ENCODE data around the gene RPS15. TPM values are rescaled to one million over a fixed set of nuclear protein-coding genes. Genes with fewer than 3 reads are reported as not detected.

Gene RPS15
- total and polyA plus RNA-seq, 9 of the 15 experiments (the other 6 are each of a cell fraction or from before 2014, with no cell fraction given): 605 to 2,791 (median 957) TPM

GRCh38 chr19:1445185-1445931 lies 7.2 kb downstream of the RPS15 start (continued):
- TF ChIP-seq CUX1 (CRISPR knock-in tag; IDR thresholded peaks at IDR 0.05) (no peak), NFATC3 (IDR thresholded peaks at IDR 0.05) (no peak), HNRNPLL (IDR thresholded peaks at IDR 0.05; ENCODE audit: low read depth, low read length, poor library complexity, severe bottlenecking) (no peak), AFF1 (IDR thresholded peaks at IDR 0.05; ENCODE audit: low read depth in 1 of 2, partially characterized antibody in 2 of 2) (no peak), NFIX (CRISPR knock-in tag; IDR thresholded peaks at IDR 0.05; ENCODE audit: low read depth) (no peak), ZBTB26 (CRISPR knock-in tag; IDR thresholded peaks at IDR 0.05) (no peak), ZNF668 (CRISPR knock-in tag; IDR thresholded peaks at IDR 0.05) (no peak), SAP30 (IDR thresholded peaks at IDR 0.05; ENCODE audit: borderline replicate concordance, insufficient read depth, low read depth, low read length, poor library complexity, severe bottlenecking) (no peak), FOXA1 (IDR thresholded peaks at IDR 0.05; ENCODE audit: borderline replicate concordance) (no peak), OTX1 (CRISPR knock-in tag; IDR thresholded peaks at IDR 0.05) (no peak), LEF1 (IDR thresholded peaks at IDR 0.05) (no peak), ZNF277 (CRISPR knock-in tag; IDR thresholded peaks at IDR 0.05; ENCODE audit: borderline replicate concordance) (no peak)

Data from K562 (cell line).